ENCODE results near the gene ARGFX. TPM values are rescaled to one million over a fixed set of nuclear protein-coding genes. Genes with fewer than 3 reads are reported as not detected.
"Not testable (repeated sequence)": the region's sequence is repeated elsewhere in the genome, so short reads cannot be mapped to it uniquely, and the experiment has no call there.

ARGFX gene
- total RNA-seq, 1 donor from 2014 or later: not detected

GRCh38 chr3:121598564-121598963 lies 30.8 kb downstream of the ARGFX start:
- DNase-seq (ENCODE audit: extremely low read depth, low read depth, low spot score): no peak

GRCh38 chr3:121599900-121600299 lies 32.2 kb downstream of the ARGFX start:
- DNase-seq (ENCODE audit: extremely low read depth, low read depth, low spot score): not testable (repeated sequence)

- DNase-seq (ENCODE audit: extremely low read depth, low read depth, low spot score): no peak
These were observed 33.6 kb downstream of the ARGFX start for GRCh38 chr3:121601212-121601812.

- DNase-seq (ENCODE audit: extremely low read depth, low read depth, low spot score): no peak
These were observed 37.0 kb downstream of the ARGFX start for GRCh38 chr3:121604759-121605158.

- DNase-seq (ENCODE audit: extremely low read depth, low read depth, low spot score): no peak
These were observed 38.4 kb downstream of the ARGFX start for GRCh38 chr3:121606106-121606505.

Other genes with a start within 250 kb of the ARGFX start
- gene POLQ, start 22.0 kb upstream of the ARGFX start, total RNA-seq: 0.68 and 1.6 TPM in 2 replicates
- gene FBXO40, start 25.4 kb downstream of the ARGFX start, total RNA-seq: not detected in 2 replicates
- 69.1 and 77.3 TPM in 2 replicates for gene HCLS1, start 93.0 kb downstream of the ARGFX start, total RNA-seq
- 35.0 and 50.5 TPM in 2 replicates for gene GOLGB1, start 181.8 kb downstream of the ARGFX start, total RNA-seq

Measured in glomerular endothelial cell (primary cell).